Measurements from ENCODE around the gene GPR78.

DNA sequence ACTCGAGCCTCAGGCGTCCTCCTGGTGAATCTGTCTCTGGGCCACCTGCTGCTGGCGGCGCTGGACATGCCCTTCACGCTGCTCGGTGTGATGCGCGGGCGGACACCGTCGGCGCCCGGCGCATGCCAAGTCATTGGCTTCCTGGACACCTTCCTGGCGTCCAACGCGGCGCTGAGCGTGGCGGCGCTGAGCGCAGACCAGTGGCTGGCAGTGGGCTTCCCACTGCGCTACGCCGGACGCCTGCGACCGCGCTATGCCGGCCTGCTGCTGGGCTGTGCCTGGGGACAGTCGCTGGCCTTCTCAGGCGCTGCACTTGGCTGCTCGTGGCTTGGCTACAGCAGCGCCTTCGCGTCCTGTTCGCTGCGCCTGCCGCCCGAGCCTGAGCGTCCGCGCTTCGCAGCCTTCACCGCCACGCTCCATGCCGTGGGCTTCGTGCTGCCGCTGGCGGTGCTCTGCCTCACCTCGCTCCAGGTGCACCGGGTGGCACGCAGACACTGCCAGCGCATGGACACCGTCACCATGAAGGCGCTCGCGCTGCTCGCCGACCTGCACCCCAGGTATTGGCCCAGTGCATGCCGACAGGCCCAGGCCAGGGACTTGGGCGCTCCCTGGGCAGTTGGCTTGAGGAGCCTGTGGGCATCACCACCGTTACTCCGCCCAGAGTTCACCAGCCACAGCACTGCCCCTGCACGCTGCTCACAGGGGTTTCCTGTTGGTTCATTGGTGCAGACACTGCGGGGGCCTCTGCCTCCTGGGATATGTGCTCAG, 1.1 kb downstream of the GPR78 start:
- no peak for TF ChIP-seq POLR2A (IDR thresholded peaks at IDR 0.05)
- TF ChIP-seq, protein P1, sequence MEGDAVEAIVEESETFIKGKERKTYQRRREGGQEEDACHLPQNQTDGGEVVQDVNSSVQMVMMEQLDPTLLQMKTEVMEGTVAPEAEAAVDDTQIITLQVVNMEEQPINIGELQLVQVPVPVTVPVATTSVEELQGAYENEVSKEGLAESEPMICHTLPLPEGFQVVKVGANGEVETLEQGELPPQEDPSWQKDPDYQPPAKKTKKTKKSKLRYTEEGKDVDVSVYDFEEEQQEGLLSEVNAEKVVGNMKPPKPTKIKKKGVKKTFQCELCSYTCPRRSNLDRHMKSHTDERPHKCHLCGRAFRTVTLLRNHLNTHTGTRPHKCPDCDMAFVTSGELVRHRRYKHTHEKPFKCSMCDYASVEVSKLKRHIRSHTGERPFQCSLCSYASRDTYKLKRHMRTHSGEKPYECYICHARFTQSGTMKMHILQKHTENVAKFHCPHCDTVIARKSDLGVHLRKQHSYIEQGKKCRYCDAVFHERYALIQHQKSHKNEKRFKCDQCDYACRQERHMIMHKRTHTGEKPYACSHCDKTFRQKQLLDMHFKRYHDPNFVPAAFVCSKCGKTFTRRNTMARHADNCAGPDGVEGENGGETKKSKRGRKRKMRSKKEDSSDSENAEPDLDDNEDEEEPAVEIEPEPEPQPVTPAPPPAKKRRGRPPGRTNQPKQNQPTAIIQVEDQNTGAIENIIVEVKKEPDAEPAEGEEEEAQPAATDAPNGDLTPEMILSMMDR (IDR thresholded peaks at IDR 0.05), result no peak
